ENCODE measurements around the gene SYNDIG1L.

DNA sequence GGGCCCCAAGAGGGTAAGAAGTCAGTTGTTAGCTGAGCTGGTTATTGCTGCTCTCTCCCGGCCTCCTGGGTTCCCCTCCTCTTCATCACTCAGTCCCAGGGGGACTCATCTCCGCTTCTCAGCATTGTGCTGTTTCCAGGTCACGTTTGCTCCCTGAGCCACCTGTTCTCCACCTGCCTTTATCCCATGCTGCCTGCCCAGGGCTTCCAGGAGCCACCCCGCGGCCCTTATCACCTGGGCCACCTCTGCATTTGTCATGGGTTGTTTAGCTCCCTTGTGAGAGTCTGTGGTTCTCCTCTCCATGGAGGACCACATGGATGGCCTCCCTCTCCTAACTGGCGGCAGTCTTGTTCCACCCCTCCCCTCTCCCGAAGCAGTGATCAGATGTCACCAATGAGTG, 36.0 kb downstream of the SYNDIG1L start:
- TF ChIP-seq, protein P1, sequence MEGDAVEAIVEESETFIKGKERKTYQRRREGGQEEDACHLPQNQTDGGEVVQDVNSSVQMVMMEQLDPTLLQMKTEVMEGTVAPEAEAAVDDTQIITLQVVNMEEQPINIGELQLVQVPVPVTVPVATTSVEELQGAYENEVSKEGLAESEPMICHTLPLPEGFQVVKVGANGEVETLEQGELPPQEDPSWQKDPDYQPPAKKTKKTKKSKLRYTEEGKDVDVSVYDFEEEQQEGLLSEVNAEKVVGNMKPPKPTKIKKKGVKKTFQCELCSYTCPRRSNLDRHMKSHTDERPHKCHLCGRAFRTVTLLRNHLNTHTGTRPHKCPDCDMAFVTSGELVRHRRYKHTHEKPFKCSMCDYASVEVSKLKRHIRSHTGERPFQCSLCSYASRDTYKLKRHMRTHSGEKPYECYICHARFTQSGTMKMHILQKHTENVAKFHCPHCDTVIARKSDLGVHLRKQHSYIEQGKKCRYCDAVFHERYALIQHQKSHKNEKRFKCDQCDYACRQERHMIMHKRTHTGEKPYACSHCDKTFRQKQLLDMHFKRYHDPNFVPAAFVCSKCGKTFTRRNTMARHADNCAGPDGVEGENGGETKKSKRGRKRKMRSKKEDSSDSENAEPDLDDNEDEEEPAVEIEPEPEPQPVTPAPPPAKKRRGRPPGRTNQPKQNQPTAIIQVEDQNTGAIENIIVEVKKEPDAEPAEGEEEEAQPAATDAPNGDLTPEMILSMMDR (conservative IDR thresholded peaks at IDR 0.05): no peak
- no peak for TF ChIP-seq ZFX (IDR thresholded peaks at IDR 0.05)
